ENCODE measurements around the gene SLC34A1. TPM values are rescaled to one million over a fixed set of nuclear protein-coding genes. Genes with fewer than 3 reads are reported as not detected.
A peak's percentile ranks its signal among the peaks of the same experiment; 100 is the strongest.

SLC34A1 gene
- total RNA-seq, 4 donors from 2014 or later = not detected

DNA sequence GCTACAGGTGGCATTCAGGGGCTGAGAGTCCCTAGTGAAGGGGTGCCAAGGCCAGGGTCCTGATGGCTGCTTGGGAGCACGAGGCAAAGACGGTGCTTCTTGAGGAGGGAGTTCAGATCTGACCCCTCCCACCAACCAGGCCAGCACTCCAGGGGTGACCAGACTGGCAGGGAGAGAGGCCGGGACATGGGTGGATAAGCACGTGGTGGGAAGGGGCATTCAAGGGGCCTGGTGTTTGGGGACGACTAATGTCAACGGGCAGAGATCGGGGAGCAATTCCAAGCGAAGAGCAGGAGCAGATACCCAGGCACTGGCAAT is 22.0 kb upstream of the SLC34A1 start:
- no peaks in the 10 kb centered on the region for H3K36me3 ChIP-seq
- H3K4me1 ChIP-seq = peaks cover 3 to 11% of the 10 kb centered on the region in 2 donors
- no peaks in the 10 kb centered on the region for H3K9me3 ChIP-seq
- no peak overlapping the region for H3K4me3 ChIP-seq
- TF ChIP-seq, protein P1, sequence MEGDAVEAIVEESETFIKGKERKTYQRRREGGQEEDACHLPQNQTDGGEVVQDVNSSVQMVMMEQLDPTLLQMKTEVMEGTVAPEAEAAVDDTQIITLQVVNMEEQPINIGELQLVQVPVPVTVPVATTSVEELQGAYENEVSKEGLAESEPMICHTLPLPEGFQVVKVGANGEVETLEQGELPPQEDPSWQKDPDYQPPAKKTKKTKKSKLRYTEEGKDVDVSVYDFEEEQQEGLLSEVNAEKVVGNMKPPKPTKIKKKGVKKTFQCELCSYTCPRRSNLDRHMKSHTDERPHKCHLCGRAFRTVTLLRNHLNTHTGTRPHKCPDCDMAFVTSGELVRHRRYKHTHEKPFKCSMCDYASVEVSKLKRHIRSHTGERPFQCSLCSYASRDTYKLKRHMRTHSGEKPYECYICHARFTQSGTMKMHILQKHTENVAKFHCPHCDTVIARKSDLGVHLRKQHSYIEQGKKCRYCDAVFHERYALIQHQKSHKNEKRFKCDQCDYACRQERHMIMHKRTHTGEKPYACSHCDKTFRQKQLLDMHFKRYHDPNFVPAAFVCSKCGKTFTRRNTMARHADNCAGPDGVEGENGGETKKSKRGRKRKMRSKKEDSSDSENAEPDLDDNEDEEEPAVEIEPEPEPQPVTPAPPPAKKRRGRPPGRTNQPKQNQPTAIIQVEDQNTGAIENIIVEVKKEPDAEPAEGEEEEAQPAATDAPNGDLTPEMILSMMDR (IDR thresholded peaks at IDR 0.05) = no peak
- no peak for TF ChIP-seq POLR2A (IDR thresholded peaks at IDR 0.05)
- no peak overlapping the region for H3K27ac ChIP-seq
- intact Hi-C loops (cut with DNase I; ENCODE audit: low total_unique reads) = no loop called here
- DNase-seq = no peak
- no peaks in the 10 kb centered on the region for H3K27me3 ChIP-seq

DNA sequence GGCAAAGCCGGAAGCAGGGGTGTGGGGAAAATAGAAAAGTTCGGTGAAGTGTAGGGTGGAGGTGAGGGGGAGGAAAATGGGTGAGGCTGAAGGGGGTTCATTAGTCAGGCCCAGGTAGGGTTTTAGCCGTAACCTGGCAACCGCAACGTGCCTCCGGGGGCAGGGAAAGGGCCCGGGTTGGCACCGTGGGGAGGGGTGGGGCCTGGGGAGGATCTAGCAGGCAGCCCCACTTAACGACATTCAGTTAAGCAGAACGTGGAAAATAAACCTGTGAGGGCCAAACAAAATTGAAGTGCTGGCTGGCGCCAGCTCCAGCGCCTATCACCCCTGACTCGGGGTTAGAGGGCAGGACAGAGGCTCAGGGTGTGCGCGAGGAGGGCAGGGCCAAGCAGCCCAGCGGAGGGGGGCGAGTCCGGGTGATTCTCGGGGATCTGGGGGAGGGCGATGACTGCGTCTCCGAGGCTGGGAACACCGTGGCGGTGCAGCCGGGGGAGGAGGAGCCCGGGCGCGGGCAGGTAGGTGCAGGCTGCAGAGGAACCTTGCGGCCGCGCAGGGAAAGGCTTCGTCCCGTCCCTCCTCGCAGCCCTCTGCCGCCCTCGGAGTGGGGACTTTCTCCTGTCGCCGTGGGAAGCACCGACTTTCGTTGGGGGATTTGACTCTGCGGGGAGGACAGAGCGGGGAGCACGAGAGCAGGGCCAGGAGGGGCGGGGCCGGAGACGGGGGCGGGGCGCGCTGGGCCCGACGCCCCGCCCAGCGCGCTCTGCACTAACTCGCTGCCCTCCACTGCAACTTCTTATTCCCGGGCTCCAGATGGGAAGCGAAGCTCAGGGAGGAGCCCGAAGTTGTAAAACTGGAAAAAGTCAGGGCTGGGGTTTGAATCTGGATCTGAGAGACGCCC is 21.4 kb upstream of the SLC34A1 start:
- no peak overlapping the region for H3K27ac ChIP-seq
- DNase-seq = peak; percentile 60 to 72
- H3K9me3 ChIP-seq = no peaks in the 10 kb centered on the region
- H3K36me3 ChIP-seq = no peaks in the 10 kb centered on the region
- TF ChIP-seq, protein P1 (IDR thresholded peaks at IDR 0.05) = no peak
- TF ChIP-seq POLR2A (IDR thresholded peaks at IDR 0.05) = no peak
- H3K27me3 ChIP-seq = no peaks in the 10 kb centered on the region
- intact Hi-C loops (cut with DNase I; ENCODE audit: low total_unique reads) = no loop called here
- peaks cover 3 to 14% of the 10 kb centered on the region in 2 donors for H3K4me1 ChIP-seq
- peak overlapping the region; percentile 19 to 36 for H3K4me3 ChIP-seq

GRCh38 chr5:177363565-177363964 is 20.7 kb upstream of the SLC34A1 start:
- intact Hi-C loops (cut with DNase I; ENCODE audit: low total_unique reads) = no loop called here
- Histone ChIP-seq H3K36me3 (no peaks in the 10 kb centered on the region), H3K4me1 (peaks cover 3 to 14% of the 10 kb centered on the region in 2 donors), H3K4me3 (peak overlapping the region; percentile 19 to 36), H3K9me3 (no peaks in the 10 kb centered on the region), H3K27ac (no peak overlapping the region), H3K27me3 (no peaks in the 10 kb centered on the region)
- DNase-seq = no peak
- TF ChIP-seq, protein P1 (IDR thresholded peaks at IDR 0.05) = no peak
- no peak for TF ChIP-seq POLR2A (IDR thresholded peaks at IDR 0.05)

- Histone ChIP-seq H3K27ac (no peak overlapping the region), H3K36me3 (no peaks in the 10 kb centered on the region), H3K4me1 (peaks cover 3 to 14% of the 10 kb centered on the region in 2 donors), H3K27me3 (no peaks in the 10 kb centered on the region), H3K9me3 (no peaks in the 10 kb centered on the region), H3K4me3 (no peak overlapping the region)
- intact Hi-C loops (cut with DNase I; ENCODE audit: low total_unique reads) = no loop called here
- no peak for DNase-seq
- TF ChIP-seq, protein P1 (IDR thresholded peaks at IDR 0.05) = no peak
- TF ChIP-seq POLR2A (IDR thresholded peaks at IDR 0.05) = no peak
These were observed 19.9 kb upstream of the SLC34A1 start for GRCh38 chr5:177364159-177364962.

Measured in uterus (tissue), 4 donors.